Activated T-helper 9 cell treated with anti-CD3 and anti-CD28 coated beads, Interleukin-2, amount 50 U/mL, for 16 hours (primary cell): ENCODE results near the gene SLAMF8.

Source experiments
- DNase-seq: peaks from one replicate; pipeline ENCODE4 v3.0.0-alpha.2; 2020; ENCODE audit warnings: low read depth

SLAMF8 gene

GRCh38 chr1:159821171-159821867 lies 5.4 kb upstream of the SLAMF8 start:
- DNase-seq: no peak

DNA sequence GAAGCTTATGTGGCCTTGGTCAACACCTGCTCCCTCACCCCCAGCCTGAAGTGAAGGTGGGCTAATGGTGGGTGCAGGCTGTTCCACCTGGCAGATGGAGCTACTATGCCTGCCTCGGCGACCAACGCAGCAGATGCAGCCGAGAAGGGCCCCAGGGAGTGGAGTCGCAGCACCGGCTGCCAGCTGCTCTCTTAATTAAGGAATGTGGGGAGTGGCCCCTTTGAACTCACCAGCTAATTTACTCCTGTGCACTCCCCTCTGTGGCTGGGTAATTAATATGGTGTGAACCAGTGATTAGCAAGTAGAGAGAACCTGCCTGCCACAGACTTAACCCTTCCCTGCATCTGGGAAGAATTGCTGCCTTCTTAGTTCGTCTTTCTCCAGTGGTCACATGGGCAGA lies 3.3 kb upstream of the SLAMF8 start:
- no peak for DNase-seq

- no peak for DNase-seq
Observed at GRCh38 chr1:159825564-159825963, 1.1 kb upstream of the SLAMF8 start.

DNA sequence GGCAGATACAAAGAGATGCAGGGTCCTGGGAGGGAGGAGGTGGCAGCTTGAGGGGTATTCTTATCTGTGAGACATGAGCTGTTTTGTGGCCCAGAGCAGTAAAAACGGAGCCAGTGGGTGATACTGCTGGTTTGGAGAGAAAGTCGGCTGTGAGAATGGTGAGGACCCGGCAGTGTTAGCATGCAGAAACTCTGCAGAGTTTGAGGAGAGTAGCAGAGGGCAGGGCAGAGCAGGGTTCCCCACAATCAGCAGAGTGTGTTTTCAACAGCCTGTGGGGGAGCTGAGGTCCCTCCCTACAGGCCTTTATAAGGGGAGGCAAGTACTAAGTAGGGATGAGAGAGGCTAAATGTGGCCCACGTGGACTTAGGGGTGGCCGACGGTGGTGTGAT lies 423 bp downstream of the SLAMF8 start:
- no peak for DNase-seq

GRCh38 chr1:159827549-159827948 lies 876 bp downstream of the SLAMF8 start:
- no peak for DNase-seq

DNA sequence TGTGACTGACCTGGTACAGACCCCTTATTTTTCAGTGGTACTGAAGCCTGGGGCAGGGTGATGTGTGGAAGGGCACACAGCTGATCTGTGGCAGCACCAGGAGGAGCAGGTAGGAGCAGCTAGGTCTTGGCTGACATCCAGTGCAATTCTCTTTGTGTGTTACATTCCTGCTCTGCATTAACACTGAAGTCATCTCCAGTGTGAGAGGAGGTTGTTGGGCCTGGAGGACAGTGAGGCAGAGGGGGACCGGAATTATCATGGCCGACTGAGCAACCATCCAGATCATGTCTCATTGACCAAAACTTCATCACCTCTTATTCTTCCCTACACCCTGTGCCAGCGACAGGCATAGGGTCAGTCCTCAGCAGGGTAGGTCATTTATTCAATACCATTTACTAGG lies 1.5 kb downstream of the SLAMF8 start:
- DNase-seq: no peak

GRCh38 chr1:159828581-159829272 lies 2.1 kb downstream of the SLAMF8 start:
- DNase-seq: no peak

- DNase-seq: no peak
Observed at GRCh38 chr1:159829273-159829634, 2.6 kb downstream of the SLAMF8 start.

DNA sequence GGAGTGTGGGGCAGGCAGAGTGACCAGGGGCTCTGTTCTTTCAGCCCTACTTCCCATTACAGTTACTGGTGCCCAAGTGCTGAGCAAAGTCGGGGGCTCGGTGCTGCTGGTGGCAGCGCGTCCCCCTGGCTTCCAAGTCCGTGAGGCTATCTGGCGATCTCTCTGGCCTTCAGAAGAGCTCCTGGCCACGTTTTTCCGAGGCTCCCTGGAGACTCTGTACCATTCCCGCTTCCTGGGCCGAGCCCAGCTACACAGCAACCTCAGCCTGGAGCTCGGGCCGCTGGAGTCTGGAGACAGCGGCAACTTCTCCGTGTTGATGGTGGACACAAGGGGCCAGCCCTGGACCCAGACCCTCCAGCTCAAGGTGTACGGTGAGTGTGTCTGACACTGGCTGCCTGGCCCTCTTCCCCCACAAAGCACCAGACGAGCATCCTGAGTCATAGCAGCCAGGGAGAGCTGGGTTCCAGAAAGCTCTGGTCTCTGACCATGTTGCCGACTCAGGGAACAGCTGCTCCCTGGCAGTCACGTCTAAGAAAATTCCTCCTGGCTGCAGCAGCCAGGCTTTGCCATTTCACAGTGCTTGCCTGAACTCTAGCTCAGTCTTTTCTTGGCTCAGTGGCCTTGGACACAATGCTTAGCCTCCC lies 3.3 kb downstream of the SLAMF8 start:
- no peak for DNase-seq

DNA sequence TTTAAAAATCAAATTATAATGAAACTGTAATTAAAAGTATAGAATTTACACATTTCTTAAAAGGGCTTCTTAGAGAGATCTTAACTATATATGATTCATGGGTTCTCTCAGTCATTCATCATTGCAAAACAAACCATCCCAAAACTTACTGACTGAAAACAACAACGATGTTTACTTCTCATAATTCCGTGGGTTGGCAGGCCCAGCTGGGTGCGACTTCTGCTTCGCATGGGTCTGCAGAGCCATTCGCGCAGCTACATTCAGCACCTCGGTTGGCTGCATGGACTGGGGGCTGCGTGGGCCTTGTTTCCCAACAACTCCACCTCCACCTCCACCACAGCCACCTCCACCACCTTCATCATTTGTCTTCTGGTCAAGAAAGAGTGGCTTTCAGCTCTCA lies 4.0 kb downstream of the SLAMF8 start:
- DNase-seq: no peak

- DNase-seq: no peak
Observed at GRCh38 chr1:159831412-159832141, 4.9 kb downstream of the SLAMF8 start.

DNA sequence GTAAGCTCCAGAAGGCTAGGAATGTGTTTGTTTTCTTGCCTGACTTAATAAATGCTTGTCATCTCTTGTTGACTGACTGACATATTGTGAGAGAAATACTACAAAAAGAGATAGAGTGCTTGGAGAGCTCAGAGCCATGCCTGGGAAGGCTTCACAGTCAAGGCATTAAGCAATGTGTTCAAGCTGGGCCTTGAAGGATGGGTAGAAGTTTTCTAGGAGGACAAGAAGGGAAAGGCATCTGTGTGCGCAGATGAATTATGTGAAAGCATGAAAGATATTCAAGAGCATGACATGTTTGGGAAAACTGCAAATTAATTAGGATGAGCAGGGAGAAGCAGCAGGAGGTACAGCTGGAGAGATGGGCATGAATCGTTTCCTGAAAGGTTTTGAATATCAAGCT lies 5.6 kb downstream of the SLAMF8 start:
- no peak for DNase-seq

GRCh38 chr1:159835356-159835755 lies 8.7 kb downstream of the SLAMF8 start:
- DNase-seq: no peak

GRCh38 chr1:159835862-159836525 lies 9.3 kb downstream of the SLAMF8 start:
- no peak for DNase-seq

DNA sequence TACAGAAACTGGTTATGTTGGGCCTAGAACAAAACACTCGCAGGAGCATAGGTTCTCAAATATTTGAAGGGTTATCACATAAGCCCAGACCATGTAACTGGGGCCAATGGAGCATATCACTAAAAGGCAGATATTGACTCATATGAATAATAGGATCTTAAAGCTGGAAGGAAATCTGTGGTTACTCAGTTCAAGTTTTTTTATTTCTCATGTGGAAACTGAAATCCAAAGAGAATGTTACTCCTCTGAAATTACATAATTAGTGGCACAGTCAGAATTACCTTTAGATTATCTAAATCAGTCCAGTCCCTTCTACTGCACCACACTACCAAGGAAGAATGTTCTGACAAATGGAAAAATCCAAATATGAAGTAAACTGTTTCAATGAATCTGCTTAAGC lies 12.0 kb downstream of the SLAMF8 start:
- no peak for DNase-seq

- no peak for DNase-seq
Observed at GRCh38 chr1:159839116-159839849, 12.6 kb downstream of the SLAMF8 start.

DNA sequence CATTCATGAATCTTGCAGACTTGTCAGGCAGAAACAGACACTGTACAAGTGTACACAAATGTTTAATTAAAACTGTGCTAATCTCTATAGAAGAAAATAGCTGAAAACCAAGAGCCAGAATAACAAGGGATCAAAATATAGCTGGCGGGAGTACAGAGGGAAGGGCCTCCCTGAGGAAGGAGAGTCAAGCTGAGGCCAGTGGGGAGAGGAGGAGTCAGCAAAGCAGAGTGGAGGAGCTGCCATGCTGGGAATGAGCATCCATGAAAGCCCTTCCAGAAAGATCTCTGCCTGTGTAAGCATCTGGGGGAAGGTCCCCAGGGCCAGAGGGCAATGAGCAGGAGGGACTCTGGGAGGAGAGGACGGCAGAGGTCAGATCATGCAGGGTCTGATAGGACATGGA lies 15.1 kb downstream of the SLAMF8 start:
- no peak for DNase-seq

GRCh38 chr1:159843459-159843858 lies 16.8 kb downstream of the SLAMF8 start:
- DNase-seq: no peak

DNA sequence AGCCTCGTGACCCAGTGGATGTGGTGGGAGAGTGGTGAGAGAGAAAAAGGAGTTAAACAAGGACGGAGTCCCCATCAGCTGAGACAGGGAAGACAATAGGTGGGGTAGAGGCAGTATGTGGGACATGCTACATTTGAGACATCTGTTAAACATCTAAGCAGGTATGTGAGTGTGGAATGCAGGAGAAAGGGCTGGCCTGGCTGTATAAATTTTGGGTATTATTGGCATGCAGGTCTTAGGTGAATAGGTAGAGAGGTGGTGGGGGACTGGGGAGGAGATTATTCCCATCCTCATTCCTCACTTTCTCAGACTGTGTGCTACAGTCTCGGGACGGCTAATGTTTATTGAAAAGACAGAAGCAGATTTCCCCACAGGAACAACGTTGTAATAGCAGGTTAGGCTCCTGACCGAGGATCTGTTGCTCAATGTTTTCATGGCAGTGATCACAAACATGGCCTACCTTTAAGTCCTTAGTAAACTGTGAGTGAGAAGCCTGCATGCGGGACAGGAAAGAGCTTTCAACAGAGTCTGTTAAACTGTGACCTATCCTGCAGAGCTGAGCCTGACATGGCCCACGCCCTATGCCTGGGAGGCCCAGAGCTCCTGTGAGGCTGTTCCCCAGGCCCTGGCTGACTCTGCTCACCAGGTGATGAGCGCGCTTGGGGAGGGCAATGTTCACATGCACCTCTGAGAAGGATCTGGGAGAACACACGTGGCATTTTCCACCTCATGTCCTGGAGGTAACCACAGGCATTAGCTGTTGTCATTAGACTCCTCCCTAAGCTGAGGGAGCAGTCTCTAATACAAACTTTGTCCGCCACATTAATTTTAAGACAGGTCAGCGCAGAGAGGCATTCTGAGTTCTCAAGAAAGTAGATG lies 19.3 kb downstream of the SLAMF8 start:
- no peak for DNase-seq

DNA sequence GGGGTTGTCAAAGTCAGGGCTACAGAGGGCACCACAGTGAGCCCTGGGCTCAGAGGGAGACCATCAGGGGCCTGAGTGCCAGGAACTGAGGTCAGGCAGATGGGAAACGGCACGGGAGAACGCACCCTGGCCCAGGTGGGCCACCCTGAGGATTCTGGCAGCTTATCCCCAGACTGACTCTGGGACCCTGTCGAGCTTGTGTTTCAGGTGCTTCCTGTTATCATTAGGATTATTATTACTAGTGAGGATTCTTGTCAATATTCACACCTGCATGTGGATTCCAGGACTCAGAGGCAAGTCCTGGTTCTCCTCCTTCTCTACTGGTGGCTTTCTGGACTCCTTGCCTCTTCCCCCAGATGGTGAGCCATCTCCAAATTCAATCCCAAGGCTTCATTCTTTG lies 20.6 kb downstream of the SLAMF8 start:
- DNase-seq: no peak

- no peak for DNase-seq
Observed at GRCh38 chr1:159848326-159848725, 21.7 kb downstream of the SLAMF8 start.
